HL-60/S4 treated with phorbol 12-myristate 13-acetate at 8.2 ng/mL for 4 days and 3 days (cell line): ENCODE results near the gene NNAT.

Experiments
- in situ Hi-C: fragments of 300-500 bp; cut with MboI; formaldehyde crosslinking; loops from 2 replicates; pipeline ENCODE4 v1.15.0; 2022; ENCODE audit warnings: low sequenced_read_pairs

The NNAT gene

DNA sequence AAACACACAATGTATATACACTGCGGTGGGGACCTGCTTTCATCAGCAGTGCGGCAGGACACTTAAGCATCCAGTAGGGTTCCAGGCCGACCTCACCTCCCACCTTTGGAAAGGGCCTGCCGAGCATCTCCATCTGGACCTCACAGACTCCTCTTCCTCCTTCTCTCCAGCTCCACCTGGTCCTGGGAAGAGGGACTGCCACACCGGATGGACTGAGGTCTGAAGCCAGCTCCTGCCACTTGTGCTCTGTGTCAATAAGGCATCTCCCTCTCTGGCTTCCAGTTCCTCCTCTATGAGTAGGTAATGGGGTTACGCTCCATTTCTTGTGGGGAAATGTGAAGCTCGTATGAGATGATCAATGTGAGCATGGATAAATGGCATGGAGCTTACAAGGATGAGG is 19.1 kb upstream of the NNAT start:
- in situ Hi-C loops: no loop called here

DNA sequence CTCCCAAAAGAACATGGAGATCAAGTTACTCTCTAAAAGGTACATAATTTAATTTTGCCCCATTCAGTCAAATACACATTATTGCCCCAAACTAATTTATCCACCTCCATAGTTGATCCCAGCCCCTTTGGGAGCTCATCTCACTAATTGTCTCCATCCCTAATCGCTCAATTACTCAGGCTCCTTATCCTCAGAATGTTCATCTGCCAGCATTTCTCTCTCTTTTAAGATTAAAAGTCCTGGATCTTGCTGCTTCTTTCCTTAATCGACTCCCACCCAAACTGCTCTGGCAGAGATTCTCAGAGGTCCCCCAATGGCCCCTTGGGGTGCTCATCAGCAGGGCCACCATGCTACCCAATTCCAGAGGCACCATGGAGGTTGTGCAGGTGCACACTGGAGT is 18.4 kb upstream of the NNAT start:
- in situ Hi-C loops: no loop called here

DNA sequence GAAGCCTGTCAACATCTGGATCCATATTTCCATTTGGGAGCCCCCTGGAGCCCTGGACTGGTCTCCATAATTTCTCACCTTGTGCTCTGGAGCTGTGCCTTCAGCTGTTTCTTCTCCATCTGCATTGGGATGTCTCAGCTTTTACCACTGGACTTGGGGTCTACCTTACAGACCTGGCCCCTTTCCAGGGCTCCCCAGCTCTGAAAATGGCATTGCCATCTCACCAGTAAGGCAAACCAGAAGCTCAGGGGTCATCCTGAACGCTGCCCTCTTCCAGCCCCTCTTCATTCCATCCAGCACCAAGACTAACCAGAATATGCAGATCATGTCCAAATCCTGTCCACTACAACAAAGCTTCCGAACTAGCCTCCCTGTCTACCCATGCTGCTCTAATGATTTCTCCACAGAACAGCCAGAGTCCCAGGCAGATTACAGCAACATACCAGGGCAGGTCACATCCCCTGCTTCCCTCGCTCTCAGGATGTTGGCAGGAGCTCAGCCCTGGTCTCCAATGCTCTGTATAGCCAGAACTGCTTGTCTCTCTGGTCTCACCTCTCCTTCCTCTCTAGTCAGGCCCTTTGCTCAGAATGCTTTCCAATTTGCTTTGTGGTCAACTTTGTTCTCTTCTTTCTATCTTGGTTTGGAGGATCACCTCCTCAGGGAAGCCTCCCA is 17.7 kb upstream of the NNAT start:
- in situ Hi-C loops: no loop called here

DNA sequence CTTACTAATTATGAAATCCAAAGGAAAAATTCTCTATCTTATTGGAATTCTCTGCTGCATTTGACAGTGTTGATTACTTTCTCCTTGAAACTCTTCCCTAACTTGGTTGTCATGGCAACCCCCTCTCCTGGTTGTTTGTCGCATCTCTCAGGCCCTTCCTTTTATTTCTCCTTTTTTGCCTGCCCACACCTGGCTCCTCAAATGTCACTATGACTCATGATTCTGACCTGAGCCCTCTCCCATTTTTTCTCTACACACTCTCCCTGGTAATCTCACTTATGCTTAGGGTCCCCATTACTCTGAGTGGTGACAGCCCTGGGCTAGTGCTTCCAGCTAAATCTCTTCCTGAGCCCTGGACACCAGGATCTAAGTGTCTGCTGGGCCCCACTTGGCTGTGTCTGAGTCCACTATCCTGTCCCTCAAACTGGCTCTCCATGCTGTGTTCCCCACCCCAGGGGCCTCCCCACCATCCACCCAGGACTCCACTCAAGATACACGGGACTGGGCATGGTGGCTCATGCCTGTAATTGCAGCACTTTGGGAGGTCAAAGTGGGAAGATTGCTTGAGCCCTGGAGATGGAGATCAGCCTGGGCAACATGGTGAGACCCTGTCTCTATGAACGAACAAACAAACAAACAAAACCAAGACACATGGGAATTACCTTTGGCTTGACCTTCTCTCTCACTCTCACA is 16.5 kb upstream of the NNAT start:
- in situ Hi-C loops: no loop called here

DNA sequence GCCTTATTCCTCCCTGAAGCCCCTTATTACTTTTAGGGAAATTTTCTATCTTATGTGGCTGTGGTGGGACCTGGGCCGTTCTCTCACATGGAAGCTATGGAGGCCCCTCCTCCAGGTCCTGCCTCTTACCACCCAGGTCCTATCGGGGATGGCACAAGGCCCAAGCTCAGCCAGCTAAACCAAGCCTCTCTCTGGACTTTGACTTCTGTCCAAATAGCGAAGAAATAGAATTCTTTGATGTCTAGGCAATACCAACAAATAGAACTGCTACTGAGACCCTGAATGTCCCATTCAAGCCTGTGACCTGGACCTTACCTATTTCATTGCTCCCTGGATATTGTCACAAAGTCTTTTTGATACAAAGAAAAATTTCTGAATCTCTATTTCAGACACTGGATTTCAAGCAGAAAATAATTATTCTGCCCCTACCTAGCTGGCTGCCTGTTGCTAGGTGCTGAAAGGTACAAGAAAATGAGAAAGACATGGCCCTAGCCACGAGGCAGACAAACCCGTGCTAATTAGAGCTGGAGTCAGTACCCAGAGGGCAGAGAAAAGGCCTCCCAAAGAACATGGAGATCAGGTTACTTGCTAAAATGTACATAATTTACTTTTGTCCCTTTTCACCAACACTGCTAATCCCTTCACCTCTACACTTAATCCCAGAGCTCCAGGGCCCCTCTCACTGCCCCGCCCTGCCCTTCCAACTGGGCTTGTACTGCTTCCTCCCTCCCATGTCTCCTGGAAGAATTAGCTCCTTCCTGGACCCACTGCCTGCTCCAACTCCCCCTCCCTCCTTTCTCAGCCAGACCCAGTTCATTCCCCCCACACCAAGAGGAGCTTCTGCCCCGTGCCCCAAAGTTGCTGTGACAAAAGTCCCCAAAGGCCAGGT is 15.5 kb upstream of the NNAT start:
- in situ Hi-C loops: no loop called here

DNA sequence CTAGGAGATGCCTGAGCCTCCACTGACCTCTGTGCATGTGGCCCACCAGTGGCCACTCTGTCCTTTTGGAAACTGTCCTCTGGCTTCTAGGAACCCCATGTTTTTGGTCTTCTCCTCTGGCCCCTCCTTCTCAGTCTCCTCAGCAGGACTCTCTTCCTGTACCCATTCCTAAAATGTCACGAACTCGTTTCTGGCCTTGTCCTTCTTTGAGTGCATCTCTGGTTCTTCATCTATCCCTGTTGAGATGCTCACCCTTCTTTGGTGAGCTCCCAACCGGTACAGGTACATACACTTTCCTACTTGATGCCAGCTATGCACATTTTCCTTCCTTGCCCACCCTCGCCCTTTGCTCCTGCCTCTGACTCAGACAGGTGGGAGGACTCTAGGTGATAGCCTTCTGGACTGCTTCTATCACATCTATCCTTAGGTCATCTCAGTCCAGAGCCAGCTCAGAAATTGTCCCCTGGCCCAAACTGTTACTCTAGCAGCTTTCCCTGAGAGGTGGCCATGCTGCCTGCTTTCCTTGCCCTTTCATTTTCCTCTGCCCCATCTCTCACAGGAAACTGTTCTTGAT is 14.8 kb upstream of the NNAT start:
- in situ Hi-C loops: no loop called here

DNA sequence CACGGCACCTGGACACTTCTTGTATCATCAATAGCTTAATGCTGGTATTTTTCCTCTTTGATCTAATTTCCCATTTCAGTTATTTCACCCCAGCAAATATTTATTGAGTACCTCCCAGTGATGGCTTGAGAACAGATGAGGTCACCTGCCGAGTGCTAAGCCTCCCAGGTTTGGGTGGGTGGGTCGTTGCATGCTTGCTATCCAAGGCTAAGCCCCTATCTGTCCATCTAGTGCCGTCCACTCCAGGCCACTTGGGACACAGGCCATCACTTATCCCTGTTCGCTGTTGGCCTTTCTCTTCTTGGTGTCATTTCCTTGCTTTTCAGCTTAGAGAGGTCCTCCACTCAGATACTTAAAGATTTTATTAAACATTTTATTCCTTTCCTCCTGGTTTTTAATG is 10.8 kb upstream of the NNAT start:
- in situ Hi-C loops: no loop called here

DNA sequence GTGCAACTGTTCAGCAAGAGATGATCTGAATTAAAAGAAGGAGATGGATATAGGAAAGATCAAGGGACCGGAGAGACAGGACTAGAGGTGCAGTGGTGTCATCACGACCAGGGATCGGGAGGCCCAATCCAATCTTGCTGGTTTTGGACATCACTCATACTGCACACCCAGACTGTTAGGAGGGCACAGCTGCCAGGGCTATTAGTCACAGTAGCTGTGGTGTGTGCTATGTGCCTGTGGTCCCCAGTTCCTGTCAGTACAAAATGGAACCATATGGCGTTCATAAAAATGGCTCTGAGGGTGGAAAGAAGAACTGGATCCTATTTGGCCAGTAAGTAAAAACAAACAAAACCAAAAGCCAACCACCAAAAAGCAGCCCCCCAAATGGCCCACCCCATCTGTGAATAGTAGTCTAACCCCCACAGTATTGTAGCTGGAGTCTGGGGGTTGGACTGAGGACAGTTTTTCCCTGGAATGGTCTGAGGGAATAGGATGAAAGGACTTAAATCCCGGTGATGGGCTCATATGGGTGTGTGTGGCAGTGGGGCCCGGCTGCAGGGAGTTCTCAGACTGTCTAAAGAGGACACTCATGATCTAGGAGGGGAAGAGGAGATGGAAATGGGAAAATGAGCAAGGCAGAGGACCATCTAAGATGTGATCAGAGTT is 9.3 kb upstream of the NNAT start:
- in situ Hi-C loops: no loop called here

DNA sequence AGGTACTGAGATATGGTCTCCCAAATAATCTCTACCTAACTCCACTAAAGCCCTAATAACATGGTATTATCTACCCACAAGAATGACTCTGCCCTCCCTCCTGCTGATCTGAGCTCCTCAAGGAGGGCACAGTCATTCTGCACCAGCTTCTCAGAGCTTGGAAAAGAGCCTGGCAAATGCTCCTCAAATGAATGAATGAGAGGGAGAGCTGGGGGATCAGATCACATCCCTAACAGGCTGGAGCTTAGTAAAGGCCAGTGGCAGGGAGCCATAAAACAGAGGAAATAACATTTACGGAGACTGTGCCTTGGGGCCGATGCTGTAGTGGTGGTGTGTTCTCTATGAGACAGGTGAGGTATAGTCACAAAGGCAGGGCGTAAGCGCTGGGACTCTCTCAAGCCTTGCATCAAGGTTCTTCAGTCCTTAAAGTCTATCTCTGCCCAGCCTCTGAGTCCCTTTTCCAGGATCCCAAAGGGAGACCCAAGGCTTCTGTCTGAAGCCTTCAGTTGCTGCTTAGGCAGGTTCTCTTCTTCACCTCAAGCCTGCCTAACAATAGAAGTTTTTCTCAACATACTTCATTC is 7.2 kb upstream of the NNAT start:
- in situ Hi-C loops: no loop called here

DNA sequence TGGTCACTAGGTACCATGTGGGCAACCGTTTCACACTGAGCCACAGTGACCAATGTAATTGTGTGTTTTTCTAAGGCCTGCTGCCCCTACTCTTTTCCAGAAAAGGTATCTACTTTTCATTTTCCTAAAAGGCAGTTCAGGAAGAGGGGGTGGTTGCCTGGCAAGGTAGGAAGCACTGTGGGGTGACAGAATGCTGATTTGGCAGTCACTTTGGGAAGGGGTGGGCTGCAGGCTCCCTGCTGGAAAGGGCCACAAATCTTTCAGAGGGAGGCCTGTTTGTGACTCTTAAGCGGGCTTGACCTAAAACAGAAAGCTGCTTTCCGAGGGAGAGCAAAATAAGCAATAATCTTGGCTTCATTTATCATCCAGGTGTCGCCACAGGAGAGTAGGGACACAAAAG is 5.2 kb upstream of the NNAT start:
- in situ Hi-C loops: no loop called here

DNA sequence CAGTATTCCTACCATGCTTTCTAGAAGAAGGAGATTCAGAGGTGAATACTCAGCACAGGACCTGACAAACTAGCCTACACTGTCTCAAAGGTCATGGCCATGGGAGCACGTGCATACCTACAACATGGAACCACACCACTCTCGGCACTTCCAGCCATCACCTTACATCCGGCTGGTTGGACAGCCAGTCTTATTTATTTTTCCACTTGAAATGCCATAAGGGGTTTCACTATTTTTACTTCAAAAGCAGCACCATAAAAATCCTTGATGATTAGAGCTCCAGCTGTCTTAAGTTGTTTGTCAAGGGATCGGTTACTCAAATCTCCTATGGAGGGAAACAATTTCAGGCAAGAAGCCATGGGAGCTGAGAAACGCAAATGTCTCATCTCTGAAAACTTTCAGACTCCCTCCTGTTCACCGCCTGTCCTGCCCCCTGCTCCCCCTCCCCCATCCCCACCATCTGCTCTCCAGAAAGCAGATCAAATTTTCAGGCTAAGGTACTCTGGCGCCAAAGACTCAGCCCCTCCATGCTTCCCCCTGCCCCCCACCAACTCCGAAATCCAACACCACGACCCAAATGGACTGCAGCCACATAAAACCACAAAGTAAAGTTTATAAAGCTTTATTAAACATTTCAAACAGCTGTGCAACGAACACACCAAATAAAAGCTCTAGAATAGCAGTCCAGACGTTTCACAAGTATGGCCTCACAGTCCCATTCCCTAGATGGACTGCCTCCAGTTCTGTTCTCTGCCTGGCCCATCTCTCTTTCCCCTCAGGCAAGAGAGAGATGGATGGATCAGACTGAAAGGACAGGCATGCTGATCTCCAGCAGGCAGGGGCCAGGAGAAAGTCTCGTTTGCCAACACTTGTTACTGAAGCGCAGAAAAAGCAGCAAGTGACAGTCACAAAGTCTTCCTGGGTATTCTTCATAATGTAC is 4.0 kb upstream of the NNAT start:
- in situ Hi-C loops: no loop called here

DNA sequence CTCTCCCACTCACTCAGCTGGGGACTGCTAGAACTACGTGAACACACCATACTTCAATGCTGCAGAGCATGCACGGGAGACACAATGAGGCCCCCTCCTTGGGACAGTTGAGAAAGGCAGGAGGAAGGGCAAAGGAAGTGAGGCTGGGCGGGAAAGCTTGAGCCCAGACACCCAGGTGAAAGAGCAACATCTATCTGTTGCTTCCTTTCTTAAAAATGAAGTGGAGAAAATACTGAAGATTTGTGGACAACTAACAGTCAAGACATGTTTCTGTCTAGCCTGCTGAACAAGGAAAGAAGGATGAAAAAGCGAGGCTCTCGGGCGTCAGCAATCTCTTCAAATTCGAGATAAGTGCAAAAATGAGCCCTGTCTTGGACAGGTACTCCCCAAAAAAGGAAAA is 3.0 kb upstream of the NNAT start:
- in situ Hi-C loops: no loop called here

DNA sequence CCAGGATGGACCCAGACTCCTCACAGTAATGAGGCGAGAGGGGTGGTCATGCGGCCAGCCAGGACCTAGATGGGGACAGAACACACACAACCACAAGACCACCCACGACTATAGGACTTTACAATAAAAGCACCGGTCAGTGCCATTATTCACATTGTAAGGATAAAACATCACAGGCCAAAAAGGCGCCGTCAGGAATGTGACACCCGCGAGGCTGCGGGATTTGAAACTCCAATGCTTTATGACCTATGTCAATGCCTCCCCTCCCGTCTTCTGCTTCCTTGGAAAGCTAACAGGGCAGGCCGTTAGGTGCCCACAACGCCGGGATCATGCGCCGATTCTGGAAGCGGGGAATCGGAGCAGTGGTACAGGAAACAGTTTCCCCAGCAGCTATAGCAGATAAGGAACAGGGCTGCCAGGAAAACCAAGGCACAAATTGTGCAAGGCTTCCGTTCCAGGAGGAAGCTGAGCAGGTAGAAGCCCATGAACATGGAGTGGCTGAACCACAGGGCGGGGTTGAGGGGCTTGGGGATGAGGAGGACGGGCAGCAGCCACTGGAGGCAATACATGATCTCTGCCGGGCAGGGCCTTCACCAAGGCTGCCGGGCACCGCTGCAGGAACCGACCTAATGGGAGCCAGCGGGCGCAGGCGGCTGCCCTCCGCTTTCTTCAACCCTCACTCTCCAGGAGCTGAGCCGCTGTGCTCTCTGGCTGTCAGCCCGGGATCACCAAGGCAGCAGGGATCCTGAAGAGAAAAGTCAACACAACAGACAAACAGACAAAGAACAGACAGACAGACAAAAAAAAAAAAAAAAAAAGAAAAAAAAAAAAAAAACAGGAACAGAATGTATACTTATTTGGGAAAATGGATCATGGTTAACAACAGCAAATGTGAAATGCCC is 2.2 kb upstream of the NNAT start:
- in situ Hi-C loops: no loop called here

DNA sequence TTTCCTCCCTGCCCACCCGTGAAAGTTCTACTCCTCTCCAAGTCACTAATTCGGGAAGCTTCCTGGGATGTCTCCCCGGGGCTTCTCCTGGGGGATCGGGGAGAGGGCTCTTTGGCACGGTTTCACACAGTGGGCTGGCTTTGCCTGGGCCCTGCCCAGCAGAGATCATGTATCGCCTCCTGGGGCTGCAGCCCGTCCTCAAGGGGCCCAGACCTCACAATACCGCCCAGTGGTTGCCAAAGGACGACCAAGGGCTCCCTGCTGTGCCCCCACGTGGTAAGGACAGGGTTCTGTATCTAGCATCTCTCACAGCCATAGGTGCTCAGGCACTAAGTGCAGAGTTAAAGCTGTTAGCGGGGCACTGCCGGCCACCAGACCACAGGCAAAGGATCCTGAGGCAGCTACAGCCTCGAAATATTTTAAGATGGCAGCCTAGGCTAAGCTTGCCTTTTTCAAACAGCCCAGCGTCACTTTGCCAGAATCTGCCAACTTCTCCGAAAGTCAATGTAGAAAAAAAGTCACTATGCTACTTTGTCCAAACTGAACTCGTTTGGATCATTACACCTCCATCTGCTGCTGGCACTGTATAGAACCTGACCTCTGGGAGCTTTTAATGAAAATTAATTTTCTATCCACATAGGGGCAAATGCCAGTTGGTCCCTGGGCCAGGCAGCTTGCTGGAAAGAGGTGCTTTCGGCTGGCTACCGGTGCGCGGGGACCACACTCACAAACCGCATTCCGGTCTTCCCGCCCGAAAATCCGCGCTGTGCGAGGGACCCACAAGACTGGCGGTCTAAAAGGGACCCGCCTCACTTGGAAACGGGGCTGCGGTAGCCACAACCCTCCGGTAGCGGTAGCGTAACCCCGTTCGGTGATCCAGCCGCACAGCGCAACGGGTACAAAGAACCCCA is 1.3 kb upstream of the NNAT start:
- in situ Hi-C loops: loop anchor here (10.0 kb wide), 1 partner anchor 255 kb away; the partner anchor contains the start of gene GHRH

DNA sequence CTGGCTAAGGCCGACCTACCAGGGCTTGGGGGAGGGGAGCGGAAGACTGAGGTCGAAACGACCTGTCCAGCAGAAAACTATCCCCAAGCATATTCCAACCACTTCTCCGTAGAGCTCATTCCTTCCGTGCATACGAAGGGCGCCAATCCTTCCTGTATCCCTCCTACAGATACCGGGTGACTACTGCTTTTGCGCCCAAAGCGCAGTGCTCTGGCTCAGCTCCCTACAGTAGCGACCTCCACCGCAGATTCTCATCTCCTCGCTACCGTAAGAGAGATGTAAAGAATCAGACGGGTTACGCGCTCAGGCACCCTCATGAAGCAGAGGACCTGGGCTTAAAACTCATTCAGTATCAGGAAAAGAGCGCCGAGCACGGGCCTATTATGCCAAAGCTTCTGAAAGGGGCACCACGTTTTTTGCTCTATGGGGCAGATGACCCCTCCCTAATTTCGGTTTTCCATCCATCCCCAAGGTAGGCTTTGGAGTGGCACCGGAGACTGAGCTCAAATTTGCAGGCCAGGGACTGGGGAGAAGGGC is 563 bp upstream of the NNAT start:
- in situ Hi-C loops: loop anchor here (10.0 kb wide), 1 partner anchor 256 kb away; the partner anchor contains the start of gene GHRH

DNA sequence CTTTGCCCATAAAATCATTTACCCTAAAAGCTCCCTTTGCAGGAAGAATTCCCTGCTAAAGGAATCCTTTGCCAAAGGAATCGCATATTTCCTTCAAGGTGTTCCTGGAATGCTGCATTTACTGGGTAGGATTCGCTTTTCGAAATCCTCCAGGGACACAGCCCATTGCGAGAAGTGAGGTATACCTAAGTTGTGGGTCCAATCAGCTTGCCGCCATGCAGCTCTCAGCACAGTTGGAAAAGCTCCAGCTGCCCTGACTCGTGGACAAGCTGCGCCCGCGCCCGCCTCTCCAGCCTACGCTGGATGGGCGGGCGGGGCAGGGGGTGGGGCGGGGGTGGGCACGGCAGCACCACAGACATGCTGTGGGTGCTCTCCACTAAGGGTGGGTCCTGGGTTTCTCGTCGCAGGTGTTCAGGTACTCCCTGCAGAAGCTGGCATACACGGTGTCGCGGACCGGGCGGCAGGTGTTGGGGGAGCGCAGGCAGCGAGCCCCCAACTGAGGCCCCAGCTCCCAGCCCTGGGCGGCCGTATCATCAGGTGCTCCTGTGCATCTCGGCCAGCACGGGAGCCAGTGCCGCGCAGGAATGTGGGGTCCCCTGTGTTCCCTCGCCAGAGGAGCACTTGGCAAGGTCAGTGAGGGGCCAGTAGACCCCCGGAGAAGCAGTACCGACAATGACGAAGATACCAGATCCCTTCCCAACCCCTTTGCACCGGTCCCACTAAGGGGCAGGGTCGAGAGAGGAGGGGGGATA is 1.4 kb downstream of the NNAT start:
- in situ Hi-C loops: loop anchor here (10.0 kb wide), 1 partner anchor 258 kb away; the partner anchor contains the start of gene GHRH
